ENCODE measurements around the gene SLC25A28.

SLC25A28 gene

DNA sequence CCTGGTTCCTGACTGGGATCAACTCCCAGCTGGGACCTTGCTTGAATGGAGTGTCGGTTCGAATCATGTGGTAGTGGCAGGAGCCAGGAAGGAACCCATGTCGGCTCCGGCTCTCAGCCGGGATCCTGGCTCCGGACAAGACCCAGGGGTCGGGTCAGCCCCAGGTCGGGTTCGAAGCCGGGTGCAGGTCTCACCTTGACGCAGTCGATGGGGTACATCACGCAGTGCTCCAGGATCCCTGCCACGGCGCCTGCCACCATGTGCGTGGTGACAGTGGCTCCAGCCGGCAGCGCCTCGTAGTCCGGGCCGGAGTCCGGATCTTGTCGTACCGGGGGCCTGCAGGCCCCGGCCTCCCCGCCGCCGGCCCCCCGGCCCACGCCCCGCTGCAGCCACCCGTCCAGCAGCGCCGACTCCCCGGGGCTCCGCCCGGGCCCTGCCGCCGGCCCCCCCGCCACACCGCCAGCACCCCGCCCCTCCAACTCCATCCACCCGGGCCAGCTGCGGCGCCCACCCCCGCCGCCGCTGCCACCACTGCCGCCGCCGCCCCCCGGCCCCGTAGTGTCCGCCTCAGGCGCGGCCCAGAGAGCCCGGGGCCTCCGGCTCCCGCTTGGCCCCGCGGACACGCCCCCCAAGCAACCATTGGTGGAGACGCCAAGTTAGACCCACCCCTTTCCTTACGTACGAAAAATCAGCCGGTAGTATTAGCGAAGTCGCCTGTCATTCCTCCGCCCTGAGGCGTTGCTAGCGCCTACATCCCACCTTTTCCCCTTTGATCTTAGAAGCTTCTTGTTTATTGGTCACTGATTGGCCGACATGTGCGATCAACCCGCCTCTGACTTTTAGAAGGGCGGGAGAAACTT, at the start of gene SLC25A28:
SLC25A28 (minus strand) TSS at position 589 of the 860 bp plus-strand sequence; CDS start at position 485, 104 bp downstream.
- DNase-seq (ENCODE audit: low read depth, low spot score) = peak; percentile 87

- DNase-seq (ENCODE audit: low read depth, low spot score) = no peak
Measured at GRCh38 chr10:99667108-99667751, 47.0 kb upstream of the SLC25A28 start.

DNA sequence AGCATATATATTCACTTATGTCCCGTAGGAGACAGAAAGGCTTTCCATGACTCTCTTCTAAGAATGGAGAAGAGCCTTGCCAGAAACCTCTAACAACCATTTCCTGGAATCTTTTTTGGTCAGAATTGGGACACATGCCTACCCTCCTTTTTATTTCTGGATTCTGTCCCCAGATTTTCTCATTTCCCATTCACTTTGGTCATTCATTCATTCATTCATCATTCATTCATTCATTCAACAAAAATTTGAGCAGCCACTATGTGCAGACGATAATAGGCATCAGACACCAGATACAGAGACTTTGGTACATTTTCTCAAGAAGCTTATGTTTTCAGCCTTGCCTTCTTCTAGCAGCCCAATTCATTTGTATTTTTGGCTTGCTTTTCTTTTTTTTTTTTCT, 45.1 kb upstream of the SLC25A28 start:
- no peak for DNase-seq (ENCODE audit: low read depth, low spot score)

DNA sequence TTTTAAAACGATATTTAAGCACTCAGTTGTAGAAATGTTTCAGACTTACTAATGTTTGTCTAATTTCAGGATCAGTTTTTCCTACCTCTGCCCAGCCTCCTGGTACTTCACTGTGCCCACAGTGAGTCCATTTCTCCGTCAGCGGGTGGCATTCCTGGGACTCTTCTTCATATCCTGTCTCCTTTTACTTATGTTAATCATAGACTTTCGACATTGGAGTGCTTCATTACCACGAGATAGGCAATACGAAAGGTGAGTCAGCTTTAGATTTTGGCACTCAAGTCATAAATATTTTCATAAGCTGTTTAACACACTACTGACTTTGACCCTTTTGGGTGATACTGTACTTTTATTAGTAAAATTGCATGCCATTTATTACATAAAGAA, 41.1 kb upstream of the SLC25A28 start:
- DNase-seq (ENCODE audit: low read depth, low spot score) = no peak

- DNase-seq (ENCODE audit: low read depth, low spot score) = no peak
Measured at GRCh38 chr10:99660662-99661376, 40.6 kb upstream of the SLC25A28 start.

DNA sequence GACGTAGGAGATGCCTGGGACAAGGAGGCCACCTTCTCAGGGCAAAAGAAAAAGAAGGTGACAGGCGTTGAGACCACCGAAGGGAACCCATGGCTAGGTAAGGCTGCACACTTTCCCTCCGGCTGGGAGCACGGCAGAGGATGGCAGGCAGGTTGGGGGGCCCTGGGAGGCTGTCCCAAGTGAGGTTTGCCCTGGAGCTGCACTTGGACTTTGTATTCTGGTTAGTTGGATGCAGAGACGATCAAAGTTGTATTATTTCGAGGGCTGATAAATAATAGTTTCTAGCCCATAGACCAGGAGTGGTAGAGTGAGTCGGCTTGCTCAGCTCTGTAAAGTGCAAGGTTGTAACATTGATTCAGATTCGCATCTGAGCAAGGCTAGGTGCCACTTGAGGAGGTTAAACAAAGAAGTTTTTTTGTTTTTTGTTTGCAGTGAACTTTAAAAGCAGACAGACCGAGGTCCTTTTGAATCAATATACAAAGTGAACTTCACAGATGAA, 39.7 kb upstream of the SLC25A28 start:
- no peak for DNase-seq (ENCODE audit: low read depth, low spot score)

GRCh38 chr10:99659031-99659867, 39.0 kb upstream of the SLC25A28 start, which contains the start of gene ENTPD7:
Gene ENTPD7 (plus strand): TSS chr10:99659509. CDS start chr10:99659957, 448 bp downstream.
- peak; percentile 83 for DNase-seq (ENCODE audit: low read depth, low spot score)

- no peak for DNase-seq (ENCODE audit: low read depth, low spot score)
Measured at GRCh38 chr10:99658622-99659030, 38.4 kb upstream of the SLC25A28 start.

DNA sequence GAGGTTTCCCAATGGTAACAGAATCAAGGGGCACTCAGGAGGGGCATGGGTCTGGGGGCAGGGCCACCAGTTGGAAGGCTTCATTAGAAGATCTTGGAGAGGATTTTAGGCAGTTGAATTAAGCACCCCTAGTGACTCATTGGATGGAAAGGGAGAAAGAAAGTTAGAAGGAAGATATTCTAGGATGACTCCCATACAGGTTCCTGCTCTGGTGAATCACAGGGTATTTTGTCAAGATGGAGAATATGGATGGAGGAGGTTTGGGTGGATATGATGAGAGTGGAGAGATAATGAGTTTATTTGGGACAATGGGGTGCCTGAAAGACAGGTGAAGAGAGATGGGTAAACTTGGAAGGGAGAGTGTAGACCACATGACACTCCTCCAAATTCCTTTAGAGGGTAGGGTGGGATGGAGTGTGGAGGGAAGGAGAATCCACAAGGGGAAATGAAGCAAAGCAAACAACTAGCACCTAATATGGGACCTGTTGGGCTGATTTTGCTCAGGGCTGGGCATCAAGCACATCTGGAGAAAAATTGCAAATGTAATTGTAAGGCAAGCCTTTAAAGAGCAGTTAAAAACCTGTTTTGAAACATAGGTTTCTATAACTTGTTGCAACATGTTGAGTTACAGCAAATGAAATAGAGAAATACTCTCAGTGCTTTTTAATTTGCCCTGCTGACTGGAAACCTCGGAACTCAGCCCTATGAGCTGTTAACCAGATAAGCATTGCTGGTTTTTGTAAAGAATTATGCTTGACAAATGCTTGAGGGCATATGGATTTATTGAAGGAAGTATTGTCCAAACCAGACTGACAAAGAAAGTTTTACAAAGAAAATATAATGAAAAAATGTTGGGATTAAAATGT, 36.2 kb upstream of the SLC25A28 start:
- DNase-seq (ENCODE audit: low read depth, low spot score) = no peak

DNA sequence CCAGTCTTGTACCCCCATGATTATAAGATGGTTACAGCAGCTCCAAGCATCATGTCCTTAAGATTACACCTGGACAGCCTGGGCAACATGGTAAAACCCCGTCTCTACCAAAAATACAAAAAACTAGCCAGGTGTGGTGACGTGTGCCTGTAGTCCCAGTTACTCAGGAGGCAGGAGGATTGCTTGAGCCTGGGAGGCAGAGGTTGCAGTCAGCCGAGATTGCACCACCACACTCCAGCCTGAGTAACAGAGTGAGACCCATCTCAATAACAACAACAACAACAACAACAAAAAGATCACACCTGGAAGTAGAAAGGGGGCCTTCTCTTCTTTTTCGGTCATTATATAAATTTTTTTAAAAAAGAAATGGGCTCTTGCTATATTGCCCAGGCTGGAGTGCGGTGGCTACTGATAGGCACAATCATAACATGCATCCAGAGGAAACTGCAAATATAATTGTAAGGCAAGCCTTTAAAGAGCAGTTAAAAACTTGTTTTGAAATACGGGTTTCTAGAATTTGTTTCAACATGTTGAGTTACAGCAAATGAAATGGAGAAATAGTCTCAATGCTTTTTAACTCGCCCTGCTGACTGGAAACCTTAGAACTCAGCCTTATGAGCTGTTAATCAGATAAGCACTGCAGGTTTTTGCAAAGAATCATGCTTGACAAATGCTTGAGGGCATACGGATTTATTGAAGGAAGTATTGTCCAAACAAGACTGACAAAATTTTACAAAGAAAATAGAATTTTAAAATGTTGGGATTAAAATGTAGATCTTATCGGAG, 34.3 kb upstream of the SLC25A28 start:
- no peak for DNase-seq (ENCODE audit: low read depth, low spot score)

DNA sequence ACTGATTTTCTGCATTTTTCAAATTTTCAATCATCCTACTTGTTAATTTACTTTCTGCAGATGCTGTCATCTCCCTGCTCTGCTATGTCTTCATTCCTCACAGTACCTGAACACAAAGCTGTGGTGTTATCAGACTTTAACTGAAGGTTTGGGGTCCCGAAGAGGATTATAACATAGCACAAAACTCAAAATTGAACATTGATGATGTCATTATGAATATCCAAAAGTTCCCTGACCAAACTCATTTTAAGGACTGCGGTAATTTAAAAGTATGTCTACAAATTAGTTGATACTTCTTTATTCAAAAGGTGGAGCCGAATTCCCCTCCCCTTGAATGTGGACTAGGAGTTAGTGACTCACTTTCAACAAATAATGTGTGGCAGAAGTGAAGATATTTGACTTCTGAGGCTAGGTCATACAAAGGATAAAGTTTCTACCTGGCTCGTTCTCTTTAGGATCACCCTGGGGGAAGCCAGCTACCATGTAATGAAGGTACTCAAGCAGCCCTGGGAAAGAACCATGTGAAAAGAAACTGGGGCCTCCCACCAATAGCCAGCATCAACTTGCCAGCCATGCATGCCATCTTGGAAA, 32.7 kb upstream of the SLC25A28 start:
- no peak for DNase-seq (ENCODE audit: low read depth, low spot score)

- no peak for DNase-seq (ENCODE audit: low read depth, low spot score)
Measured at GRCh38 chr10:99648717-99649116, 28.5 kb upstream of the SLC25A28 start.

DNA sequence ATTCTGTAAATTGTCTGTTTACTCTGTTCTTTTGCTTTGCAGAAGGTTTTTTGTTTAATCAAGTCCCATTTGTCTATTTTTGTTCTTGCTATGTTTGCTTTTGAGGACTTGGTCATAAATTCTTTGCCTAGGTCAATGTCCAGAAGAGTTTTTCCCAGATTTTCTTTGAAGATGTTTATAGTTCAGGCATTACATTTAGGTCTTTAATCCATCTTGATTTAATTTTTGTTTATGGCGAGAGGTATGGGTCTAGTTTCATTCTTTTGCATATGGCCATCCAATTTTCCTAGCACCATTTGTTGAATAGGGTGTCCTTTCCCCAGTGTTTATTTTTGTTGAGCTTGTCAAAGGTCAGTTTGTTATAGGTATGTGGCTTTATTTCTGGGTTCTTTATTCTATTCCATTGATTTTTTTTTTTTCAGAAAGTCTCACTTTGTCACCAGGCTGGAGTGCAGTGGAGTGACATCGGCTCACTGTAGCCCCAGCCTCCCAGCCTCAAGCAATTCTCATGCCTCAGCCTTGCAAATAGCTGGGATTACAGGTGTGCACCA, 27.4 kb upstream of the SLC25A28 start:
- no peak for DNase-seq (ENCODE audit: low read depth, low spot score)

- DNase-seq (ENCODE audit: low read depth, low spot score) = no peak
Measured at GRCh38 chr10:99633832-99634231, 13.6 kb upstream of the SLC25A28 start.

- DNase-seq (ENCODE audit: low read depth, low spot score) = no peak
Measured at GRCh38 chr10:99631496-99631895, 11.3 kb upstream of the SLC25A28 start.

DNA sequence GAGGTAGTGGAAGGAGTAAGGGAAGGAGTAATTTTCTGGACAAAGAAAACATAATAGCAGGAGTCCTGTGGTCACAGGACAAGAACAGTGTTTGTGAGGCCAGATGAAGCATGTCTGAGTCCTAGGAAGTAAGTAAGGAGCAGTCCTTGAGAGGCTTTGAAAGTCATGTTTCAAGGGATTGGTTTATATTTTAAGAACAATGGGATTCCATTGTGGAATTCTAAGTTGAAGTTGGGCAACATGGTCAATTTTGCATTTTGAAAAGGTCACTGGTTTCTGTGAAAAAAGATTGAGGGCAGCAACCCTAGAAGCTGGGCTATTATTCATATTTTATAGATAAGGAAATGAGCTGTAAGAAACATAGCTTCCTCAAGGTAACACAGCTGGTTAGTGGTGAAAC, 10.8 kb upstream of the SLC25A28 start:
- no peak for DNase-seq (ENCODE audit: low read depth, low spot score)

DNA sequence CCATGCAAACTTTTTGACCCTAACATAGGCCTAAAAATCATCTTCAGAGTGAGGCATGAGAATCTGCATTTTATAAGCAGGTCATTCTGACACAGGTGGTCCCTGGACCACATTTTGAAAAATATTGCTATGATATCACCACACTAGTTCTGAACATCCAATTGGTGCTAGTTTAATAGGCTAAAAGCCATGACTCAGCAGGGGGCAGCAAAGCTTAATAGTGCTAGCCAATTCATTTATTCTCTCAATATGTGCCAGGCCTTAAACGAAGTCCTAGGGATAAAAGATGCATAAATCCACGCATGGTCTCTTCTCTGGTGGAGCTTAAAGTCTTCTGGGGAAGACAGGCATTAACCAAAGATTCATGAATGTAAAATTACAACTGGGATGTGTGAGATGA, 10.2 kb upstream of the SLC25A28 start:
- DNase-seq (ENCODE audit: low read depth, low spot score) = no peak

DNA sequence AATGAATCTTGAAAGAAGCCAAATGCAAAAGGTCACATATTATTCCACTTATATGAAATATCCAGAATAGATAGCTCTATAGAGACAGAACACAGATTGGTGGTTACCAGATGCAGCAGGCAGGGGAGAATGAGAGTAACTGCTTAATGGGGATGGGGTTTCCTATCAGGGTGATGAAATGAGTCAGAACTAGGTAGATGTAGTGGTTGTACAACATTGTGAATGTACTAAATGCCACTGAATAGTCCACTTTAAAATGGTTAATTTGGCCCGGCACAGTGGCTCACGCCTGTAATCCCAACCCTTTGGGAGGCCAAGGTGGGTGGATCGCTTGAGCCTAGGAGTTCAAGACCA, 9.4 kb upstream of the SLC25A28 start:
- no peak for DNase-seq (ENCODE audit: low read depth, low spot score)
